HTERT RPE-1 (cell line): ENCODE data around the gene KCNQ1OT1.

Source experiments
- in situ Hi-C: fragments of 300-500 bp; cut with MboI; formaldehyde crosslinking; loops from 4 replicates; pipeline ENCODE4 v1.14.3; 2020; ENCODE audit warnings: low sequenced_read_pairs

The KCNQ1OT1 gene

DNA sequence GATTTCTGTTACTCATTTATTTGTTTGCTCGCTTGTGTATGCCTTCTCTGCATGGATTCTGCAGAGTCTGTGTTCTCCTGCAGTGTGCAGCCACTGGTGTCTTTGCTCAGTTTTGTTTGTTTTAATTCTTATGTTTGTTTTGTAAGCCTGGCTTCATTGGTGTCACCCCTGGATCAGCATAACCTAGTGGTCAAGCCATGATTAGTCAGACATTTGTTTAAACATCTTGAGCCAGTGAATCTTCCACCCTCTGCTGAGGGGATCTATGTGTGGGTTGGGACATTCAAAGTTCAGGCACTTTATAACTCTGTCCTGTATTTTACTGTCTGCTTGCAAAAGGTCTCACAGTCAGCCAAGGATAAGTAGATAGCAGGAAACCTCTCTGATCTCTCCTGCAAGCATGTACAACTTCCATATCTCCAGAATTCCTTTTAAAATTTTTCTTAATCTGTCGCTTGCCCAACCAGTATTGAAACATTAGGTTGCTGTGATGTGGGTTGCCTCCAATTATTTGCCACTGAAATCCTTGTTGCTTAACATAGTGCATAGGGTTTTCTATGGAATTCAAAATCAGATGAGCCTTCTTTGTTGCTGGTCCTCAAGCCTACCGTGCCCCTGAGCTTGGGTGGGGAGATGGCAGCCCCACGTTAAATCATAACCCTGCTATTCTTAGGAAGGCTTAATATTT lies 86.8 kb downstream of the KCNQ1OT1 start:
- in situ Hi-C loops, result no loop called here

DNA sequence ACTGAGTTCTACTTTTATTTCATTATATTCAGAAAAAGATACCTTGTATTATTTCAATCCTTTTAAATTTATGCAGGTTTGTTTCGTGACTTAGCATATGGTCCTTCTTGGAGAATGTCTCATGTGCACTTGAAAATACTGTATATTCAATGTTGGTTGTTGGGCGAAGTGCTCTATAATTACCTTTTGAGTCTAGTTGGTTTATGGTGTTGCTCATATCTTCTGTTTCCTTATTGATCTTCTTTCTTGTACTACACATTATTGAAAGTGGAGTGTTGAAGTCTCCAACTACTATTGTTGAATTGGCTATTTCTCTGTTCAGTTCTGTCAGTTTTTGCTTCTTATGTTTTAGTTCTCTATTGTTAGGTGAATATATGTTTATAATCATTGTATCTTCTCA lies 90.4 kb downstream of the KCNQ1OT1 start:
- in situ Hi-C loops, result no loop called here

GRCh38 chr11:2599561-2600189 lies 100.1 kb downstream of the KCNQ1OT1 start:
- in situ Hi-C loops, result no loop called here

- in situ Hi-C loops, result no loop called here
Observed at GRCh38 chr11:2595204-2595603, 104.6 kb downstream of the KCNQ1OT1 start.

DNA sequence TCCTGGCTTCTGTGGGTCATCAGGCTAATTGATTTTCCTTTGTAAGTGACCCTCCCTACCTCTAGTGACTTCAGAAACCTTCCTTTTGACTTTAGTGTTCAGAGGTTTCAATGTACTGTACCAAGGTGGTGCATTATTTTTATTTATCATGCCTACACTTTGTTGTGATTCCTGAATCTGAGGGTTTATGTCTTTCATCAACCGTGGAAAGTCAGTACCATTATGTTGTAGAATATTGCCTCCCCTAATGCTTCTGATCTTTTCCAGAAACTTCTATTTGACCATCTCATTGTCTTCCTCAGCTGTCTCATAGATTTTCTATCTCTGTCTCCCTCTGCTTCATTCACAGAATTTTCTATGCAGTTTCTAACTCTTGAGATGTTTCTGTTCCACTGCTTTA lies 105.5 kb downstream of the KCNQ1OT1 start:
- in situ Hi-C loops, result no loop called here

DNA sequence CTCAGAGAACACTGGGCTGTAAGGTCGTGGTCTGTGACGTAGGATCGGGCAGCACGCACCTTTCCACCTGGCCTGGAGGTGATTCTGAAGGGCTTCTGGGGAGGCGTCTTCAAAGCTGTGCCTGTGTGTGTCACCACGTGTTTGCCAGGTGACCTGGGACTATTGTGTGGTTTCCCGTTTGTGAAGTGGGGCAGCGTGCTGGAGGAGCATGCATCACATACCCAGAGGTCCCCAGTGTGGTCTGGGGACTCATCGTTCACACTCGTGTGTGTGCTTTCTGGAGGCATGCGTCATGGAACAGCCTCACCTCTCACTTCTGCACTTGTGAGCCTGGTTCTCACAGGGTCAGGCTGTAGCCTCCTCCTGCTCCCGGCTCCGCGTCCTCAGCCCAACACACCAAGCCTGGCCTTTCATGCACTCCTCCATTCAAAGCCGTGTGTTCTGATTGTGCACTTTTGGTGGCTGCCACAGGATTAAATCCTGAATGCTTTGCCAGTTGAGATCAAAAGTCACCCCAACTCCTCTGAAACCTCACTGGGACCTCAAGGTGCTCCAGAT lies 106.3 kb downstream of the KCNQ1OT1 start:
- in situ Hi-C loops, result no loop called here

DNA sequence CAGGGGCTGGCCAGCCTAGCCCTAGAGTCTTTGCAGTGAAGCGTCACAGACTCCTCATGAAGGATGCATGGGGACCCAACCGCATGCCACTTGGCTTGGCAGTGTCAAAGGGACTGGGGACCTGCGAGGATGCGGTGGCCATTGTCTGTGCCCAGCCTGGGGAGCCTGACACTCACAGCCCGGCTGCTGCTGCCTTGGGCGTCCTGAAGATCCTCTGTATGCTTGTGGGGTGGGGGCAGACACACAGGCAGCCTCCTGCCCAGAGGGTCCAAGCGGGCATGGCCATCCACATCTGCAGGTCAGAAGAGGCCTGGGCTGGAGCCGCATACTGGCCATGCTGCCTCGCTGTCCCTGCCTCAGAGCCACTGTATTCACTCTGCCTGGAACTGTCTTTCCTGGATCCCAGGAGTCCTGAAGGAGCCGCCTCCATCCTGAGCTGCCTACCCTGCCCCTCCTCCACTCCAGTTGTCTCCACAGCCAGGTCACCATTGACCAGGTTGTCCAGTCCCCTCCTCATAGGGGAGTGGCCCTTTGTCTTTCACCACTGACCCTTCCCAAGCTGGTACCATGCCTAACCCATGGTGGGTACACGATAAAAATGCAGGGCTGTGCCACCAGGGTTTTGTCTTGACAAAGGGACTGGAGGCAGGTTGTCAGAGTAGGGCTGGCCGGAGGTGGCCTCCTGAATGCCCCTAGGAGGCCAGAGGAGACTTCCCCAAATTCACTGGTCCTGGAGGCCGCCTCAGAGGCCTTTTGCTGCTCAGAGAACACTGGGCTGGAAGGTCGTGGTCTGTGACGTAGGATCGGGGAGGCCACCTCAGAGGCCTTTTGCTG lies 107.0 kb downstream of the KCNQ1OT1 start:
- in situ Hi-C loops, result no loop called here

DNA sequence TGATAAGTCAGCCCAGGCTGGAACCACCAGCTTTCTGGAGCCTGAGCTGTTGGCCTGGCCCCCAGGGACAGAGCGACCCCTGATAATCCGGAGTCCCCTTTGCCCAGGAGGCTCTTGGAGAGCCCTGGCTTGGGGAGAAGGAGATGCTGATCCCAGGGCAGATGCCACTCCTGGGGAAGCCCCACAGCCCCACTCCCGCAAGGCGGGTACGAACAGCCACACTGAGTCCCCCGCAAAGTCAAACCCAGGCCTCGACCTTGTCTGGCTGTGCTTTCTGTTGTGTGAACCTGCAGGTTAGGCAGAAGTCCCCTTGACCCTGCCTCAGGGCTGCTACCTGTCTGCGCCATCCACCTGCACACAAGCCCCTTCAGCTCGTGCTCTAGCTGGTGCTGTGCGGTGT lies 108.0 kb downstream of the KCNQ1OT1 start:
- in situ Hi-C loops, result no loop called here

- in situ Hi-C loops, result no loop called here
Observed at GRCh38 chr11:2590965-2591754, 108.6 kb downstream of the KCNQ1OT1 start.

DNA sequence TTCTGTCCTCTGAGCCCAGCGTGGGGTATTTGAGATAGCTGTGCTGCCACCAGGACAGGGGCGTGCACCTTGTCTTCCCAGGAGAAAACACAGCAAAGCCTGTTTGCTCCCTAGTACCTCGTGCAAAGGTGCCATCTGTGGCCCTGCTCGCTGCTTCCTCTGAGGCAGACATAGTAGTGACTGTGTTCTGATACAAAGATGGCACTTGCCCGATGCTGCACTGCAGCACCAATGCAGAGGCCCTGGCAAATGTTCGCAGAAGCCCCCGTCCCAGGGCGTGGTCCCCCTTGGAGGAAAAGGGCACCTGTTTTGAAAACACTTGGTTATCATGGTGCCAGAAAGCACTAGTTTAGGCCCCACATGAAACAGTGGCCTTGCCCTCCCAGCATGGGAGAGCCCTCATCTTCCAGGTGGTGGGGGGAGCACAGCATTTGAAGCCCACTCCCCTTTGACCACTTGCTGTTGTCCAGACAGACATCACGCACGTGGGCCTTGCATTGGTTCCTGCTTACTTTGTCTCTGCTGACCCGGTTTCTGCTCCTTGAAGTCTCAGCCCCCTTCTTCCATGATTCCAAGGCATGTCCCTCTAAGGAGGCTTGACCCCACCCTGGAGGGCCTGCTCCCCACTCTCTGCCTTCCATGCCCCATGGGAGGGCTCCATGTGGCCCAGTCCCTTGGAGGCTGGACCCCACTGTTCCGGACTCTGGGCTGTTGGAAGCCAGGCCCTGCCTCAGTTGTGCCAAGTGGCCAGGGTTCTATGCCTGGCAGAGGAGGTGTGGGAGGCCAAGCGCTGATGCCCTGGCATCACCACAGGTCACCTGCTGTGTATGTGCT lies 109.4 kb downstream of the KCNQ1OT1 start:
- in situ Hi-C loops, result no loop called here

DNA sequence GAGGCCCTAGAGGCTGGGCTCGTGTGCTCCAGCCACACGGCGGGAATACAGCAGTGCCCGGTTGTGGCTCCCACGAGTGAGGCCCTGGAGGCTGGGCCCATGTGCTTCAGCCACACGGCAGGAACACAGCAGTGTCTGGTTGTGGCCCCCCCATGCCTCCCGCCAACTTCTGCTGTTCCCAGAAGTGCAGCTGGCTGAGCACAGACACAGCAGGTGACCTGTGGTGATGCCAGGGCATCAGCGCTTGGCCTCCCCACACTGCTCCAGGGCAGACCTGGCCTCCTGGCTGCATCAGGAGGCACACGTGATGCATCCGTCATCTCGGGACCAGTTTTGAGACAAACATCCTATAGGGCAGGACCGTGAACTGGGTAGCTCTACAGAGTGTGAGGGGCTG lies 110.3 kb downstream of the KCNQ1OT1 start:
- in situ Hi-C loops, result no loop called here

GRCh38 chr11:2588809-2589537 lies 110.8 kb downstream of the KCNQ1OT1 start:
- in situ Hi-C loops, result no loop called here

DNA sequence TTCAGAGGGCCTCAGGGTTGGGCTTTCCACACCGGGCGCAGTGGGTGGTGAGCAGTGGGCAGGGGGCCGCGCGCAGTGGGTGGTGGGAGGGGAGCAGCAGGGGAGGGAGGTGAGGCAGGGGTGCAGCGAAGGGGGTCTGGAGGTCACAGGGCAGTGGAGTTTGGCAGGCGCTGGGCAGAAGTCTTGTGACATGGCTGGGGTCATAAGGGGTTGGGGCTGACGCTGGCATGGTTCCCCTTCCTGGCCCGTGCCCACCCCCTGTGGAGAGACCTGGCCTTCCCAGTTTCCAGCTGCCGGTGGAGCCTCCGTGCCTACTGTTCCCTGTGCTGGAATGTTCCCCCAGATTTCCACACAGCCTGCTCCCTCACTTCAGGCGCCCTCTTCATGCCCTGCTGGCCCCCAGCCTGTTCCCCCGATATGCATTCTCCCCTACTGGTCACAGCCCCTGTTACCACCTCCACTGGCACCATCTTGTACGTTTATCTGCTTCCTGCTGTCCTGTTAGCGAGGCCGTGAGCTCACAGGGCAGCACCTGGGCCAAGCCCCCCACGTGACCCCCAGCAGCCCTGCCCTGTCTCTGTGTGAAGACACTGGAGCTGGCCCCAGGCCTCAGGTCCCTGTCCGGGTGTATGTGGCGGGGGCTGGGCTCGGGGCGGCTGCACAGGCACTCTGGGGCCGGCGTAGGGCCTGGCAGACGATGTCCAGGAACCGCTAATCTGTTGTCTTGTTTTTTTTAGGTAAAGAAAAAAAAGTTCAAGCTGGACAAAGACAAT lies 111.6 kb downstream of the KCNQ1OT1 start:
- in situ Hi-C loops, result no loop called here

DNA sequence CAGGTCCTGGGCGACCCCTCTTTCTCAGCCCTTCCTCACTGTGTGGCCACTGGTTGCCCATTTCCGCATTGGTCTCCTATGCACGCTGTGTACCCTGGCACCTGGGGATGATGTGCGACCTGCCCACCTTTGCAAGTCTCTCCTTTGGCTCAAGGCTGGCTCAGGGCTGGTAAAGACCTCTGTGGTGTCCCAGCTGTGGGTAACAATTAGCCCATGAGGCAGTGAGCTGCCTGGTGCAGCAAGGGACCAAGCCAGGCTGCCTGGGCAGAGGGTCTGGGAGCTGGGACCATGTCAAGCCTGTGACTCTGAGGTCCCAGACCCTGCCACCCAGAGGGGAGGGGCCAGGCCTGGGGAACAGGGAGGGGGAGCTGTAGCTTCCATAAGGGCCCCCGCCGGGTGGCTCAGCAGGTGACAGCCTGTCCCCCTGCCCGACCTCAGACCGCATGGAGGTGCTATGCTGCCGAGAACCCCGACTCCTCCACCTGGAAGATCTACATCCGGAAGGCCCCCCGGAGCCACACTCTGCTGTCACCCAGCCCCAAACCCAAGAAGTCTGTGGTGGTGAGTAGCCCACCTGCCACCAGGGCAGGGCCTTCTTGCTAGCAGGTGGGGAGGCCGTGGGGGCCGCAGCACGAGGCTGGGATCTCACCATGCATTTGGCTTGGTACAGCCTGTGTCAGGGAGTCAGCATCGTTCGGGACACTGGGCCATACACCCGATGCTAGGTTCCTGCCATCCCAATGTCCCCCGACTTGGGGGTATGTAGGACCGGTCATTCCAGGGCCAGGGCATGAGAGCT lies 112.5 kb downstream of the KCNQ1OT1 start:
- in situ Hi-C loops, result no loop called here

- in situ Hi-C loops, result no loop called here
Observed at GRCh38 chr11:2586793-2587131, 113.0 kb downstream of the KCNQ1OT1 start.

DNA sequence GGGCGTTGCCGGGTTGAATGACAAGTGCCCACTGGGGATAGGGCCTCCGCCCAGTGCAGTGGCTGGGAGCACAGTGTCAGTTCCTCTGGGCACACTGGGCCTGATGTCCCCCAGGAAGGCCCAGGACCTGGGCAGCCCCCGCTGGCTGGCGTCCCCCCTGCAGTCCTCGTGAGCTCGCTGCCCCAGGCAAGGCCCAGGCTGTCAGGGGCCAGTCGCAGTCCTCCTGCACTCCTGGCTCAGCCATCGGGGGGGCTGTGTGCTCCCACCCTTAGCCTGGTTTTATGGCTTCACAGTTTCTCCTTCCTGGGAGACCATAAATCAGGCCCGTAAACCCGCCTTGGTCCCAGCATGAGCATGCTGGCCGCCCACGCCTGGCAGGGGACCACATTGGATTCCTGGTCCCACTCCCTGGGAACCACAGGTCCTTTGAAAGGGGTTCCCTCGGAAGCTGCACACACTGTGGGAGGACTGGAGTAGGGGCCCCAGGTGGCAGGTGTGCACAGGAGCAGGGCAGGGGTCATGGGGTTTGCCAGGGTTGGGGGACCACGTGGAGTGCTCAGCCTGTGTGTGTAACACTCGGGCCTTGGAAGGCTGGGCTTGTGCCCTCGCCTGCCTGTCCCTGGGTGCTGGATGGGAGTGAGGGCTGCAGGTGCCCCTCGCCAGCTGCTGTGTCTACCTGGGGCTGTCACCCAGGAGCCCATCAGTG lies 113.6 kb downstream of the KCNQ1OT1 start:
- in situ Hi-C loops, result no loop called here

DNA sequence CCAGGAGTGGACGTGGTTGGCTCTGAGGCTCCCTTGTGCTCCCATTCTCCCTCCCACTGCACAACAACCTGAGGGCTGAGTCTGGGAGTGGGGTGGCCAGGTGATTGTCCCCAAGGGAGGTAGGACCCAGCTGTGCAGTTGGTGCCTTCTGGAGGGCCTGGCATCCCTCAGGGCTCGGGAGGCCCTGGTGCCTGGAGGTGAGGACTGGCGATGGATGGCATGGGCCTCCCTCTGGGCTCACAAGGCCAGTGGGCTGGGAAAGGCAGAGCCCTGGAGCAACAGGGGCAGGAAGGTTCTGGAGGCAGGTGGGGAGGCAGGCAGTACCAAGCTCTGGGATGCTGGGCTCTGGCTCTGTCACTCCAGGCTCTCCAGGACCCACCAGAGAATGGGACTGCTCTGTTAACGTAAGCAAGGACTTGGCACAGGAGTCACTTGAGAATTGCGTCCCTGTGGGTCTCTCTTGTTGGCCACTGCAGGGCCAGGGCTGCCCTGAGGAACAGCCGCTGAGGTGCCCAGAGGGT lies 114.2 kb downstream of the KCNQ1OT1 start:
- in situ Hi-C loops, result no loop called here
